ENCODE results near the gene HK3. TPM values are rescaled to one million over a fixed set of nuclear protein-coding genes. Genes with fewer than 3 reads are reported as not detected.

HK3 gene
- total RNA-seq, 2 experiments from 2014 or later = 0.22 to 0.62 TPM

GRCh38 chr5:176887252-176887849 lies 11.8 kb downstream of the HK3 start:
- CTCF ChIA-PET = interaction anchor here (0.6 kb wide), 1 partner anchor 220 kb away, joined by 3 read pairs; no protein-coding TSS in a partner anchor
- Mint-ChIP-seq H3K27me3 (no peaks in the 10 kb centered on the region), H3K4me1 (ENCODE audit: low read depth) (peaks cover 5% of the 10 kb centered on the region), H3K9me3 (no peaks in the 10 kb centered on the region), H3K4me3 (no peak overlapping the region), H3K36me3 (no peaks in the 10 kb centered on the region), H3K27ac (no peak overlapping the region)
- intact Hi-C loops (cut with micrococcal nuclease) = no loop called here
- DNase-seq = no peak
- POLR2A ChIA-PET = no interaction called here

GRCh38 chr5:176886336-176887251 lies 12.6 kb downstream of the HK3 start:
- H3K9me3 Mint-ChIP-seq = no peaks in the 10 kb centered on the region
- H3K4me3 Mint-ChIP-seq = no peak overlapping the region
- DNase-seq = no peak
- H3K27me3 Mint-ChIP-seq = no peaks in the 10 kb centered on the region
- peaks cover 5% of the 10 kb centered on the region for H3K4me1 Mint-ChIP-seq (ENCODE audit: low read depth)
- H3K36me3 Mint-ChIP-seq = no peaks in the 10 kb centered on the region
- H3K27ac Mint-ChIP-seq = no peak overlapping the region
- intact Hi-C loops (cut with micrococcal nuclease) = no loop called here
- ChIA-PET POLR2A (no interaction called here), CTCF (no interaction called here)

GRCh38 chr5:176884571-176884890 lies 14.6 kb downstream of the HK3 start:
- Mint-ChIP-seq H3K36me3 (no peaks in the 10 kb centered on the region), H3K4me1 (ENCODE audit: low read depth) (peaks cover 5% of the 10 kb centered on the region), H3K27me3 (no peaks in the 10 kb centered on the region), H3K4me3 (no peak overlapping the region), H3K27ac (no peak overlapping the region), H3K9me3 (no peaks in the 10 kb centered on the region)
- intact Hi-C loops (cut with micrococcal nuclease) = no loop called here
- ChIA-PET CTCF (no interaction called here), POLR2A (no interaction called here)
- DNase-seq = no peak

- POLR2A ChIA-PET = no interaction called here
Measured at GRCh38 chr5:176883700-176884570, 15.2 kb downstream of the HK3 start.

GRCh38 chr5:176882567-176882903 lies 16.6 kb downstream of the HK3 start:
- no peak overlapping the region for H3K27ac Mint-ChIP-seq
- CTCF ChIA-PET = no interaction called here
- POLR2A ChIA-PET = no interaction called here
- H3K4me1 Mint-ChIP-seq (ENCODE audit: low read depth) = peaks cover 5% of the 10 kb centered on the region
- intact Hi-C loops (cut with micrococcal nuclease) = no loop called here
- H3K4me3 Mint-ChIP-seq = no peak overlapping the region
- no peak for DNase-seq
- no peaks in the 10 kb centered on the region for H3K27me3 Mint-ChIP-seq
- H3K36me3 Mint-ChIP-seq = no peaks in the 10 kb centered on the region
- no peaks in the 10 kb centered on the region for H3K9me3 Mint-ChIP-seq

More at GRCh38 chr5:176883700-176884570, 15.2 kb downstream of the HK3 start:
- H3K36me3 Mint-ChIP-seq = no peaks in the 10 kb centered on the region
- H3K4me3 Mint-ChIP-seq = no peak overlapping the region
- no peaks in the 10 kb centered on the region for H3K27me3 Mint-ChIP-seq
- DNase-seq = no peak
- H3K9me3 Mint-ChIP-seq = no peaks in the 10 kb centered on the region
- CTCF ChIA-PET = no interaction called here
- peaks cover 5% of the 10 kb centered on the region for H3K4me1 Mint-ChIP-seq (ENCODE audit: low read depth)
- intact Hi-C loops (cut with micrococcal nuclease) = no loop called here
- H3K27ac Mint-ChIP-seq = no peak overlapping the region

GRCh38 chr5:176881816-176882566 lies 17.2 kb downstream of the HK3 start:
- H3K27ac Mint-ChIP-seq = no peak overlapping the region
- ChIA-PET CTCF (no interaction called here), POLR2A (no interaction called here)
- peaks cover 5% of the 10 kb centered on the region for H3K4me1 Mint-ChIP-seq (ENCODE audit: low read depth)
- H3K9me3 Mint-ChIP-seq = no peaks in the 10 kb centered on the region
- no peak overlapping the region for H3K4me3 Mint-ChIP-seq
- no peak for DNase-seq
- no peaks in the 10 kb centered on the region for H3K27me3 Mint-ChIP-seq
- H3K36me3 Mint-ChIP-seq = no peaks in the 10 kb centered on the region
- intact Hi-C loops (cut with micrococcal nuclease) = no loop called here

GRCh38 chr5:176881021-176881749 lies 18.0 kb downstream of the HK3 start:
- Mint-ChIP-seq H3K9me3 (no peaks in the 10 kb centered on the region), H3K27me3 (peaks cover 5% of the 10 kb centered on the region), H3K27ac (no peak overlapping the region), H3K4me1 (ENCODE audit: low read depth) (peaks cover 5% of the 10 kb centered on the region), H3K36me3 (no peaks in the 10 kb centered on the region), H3K4me3 (no peak overlapping the region)
- ChIA-PET CTCF (no interaction called here), POLR2A (no interaction called here)
- intact Hi-C loops (cut with micrococcal nuclease) = no loop called here
- DNase-seq = no peak

GRCh38 chr5:176880366-176881020 lies 18.7 kb downstream of the HK3 start:
- ChIA-PET POLR2A (no interaction called here), CTCF (no interaction called here)
- peaks cover 11% of the 10 kb centered on the region for H3K4me1 Mint-ChIP-seq (ENCODE audit: low read depth)
- intact Hi-C loops (cut with micrococcal nuclease) = no loop called here
- H3K9me3 Mint-ChIP-seq = no peaks in the 10 kb centered on the region
- H3K4me3 Mint-ChIP-seq = no peak overlapping the region
- no peak overlapping the region for H3K27ac Mint-ChIP-seq
- H3K27me3 Mint-ChIP-seq = peaks cover 12% of the 10 kb centered on the region
- no peak for DNase-seq
- H3K36me3 Mint-ChIP-seq = no peaks in the 10 kb centered on the region

- ChIA-PET CTCF (no interaction called here), POLR2A (no interaction called here)
- H3K27ac Mint-ChIP-seq = no peak overlapping the region
- no peak for DNase-seq
- peaks cover 18% of the 10 kb centered on the region for H3K27me3 Mint-ChIP-seq
- H3K36me3 Mint-ChIP-seq = no peaks in the 10 kb centered on the region
- H3K9me3 Mint-ChIP-seq = no peaks in the 10 kb centered on the region
- peaks cover 10% of the 10 kb centered on the region for H3K4me1 Mint-ChIP-seq (ENCODE audit: low read depth)
- H3K4me3 Mint-ChIP-seq = no peak overlapping the region
- intact Hi-C loops (cut with micrococcal nuclease) = no loop called here
Measured at GRCh38 chr5:176879663-176880361, 19.3 kb downstream of the HK3 start.

GRCh38 chr5:176878906-176879662 lies 20.1 kb downstream of the HK3 start:
- CTCF ChIA-PET = no interaction called here
- DNase-seq = no peak
- Mint-ChIP-seq H3K4me3 (no peak overlapping the region), H3K4me1 (ENCODE audit: low read depth) (peaks cover 7% of the 10 kb centered on the region), H3K27ac (no peak overlapping the region), H3K36me3 (no peaks in the 10 kb centered on the region), H3K27me3 (peaks cover 19% of the 10 kb centered on the region), H3K9me3 (no peaks in the 10 kb centered on the region)
- POLR2A ChIA-PET = no interaction called here
- intact Hi-C loops (cut with micrococcal nuclease) = no loop called here

Measured in activated CD4-positive, alpha-beta memory T cell treated with anti-CD3 and anti-CD28 coated beads for 36 hours (primary cell).